ENCODE results near the gene B9D1. TPM values are rescaled to one million over a fixed set of nuclear protein-coding genes. Genes with fewer than 3 reads are reported as not detected.
A peak's percentile ranks its signal among the peaks of the same experiment; 100 is the strongest.

B9D1 gene
- polyA plus RNA-seq, 1 of the 3 experiments (the other 2 are of a cell fraction) = 81.6 TPM

- TF ChIP-seq CTCF (IDR thresholded peaks at IDR 0.05) = peak; percentile 89
Observed at GRCh38 chr17:19362277-19363113, at the start of gene B9D1 (continued).

GRCh38 chr17:19411631-19412030, 49.1 kb upstream of the B9D1 start:
- Histone ChIP-seq H3K36me3 (replicated peaks in 1 of 2; ENCODE audit: control insufficient read depth in 1 of 2, insufficient read depth in 2 of 2, low read length in 1 of 2) (peaks cover 0 to 12% of the 10 kb centered on the region in 2 experiments), H3K27ac (ENCODE audit: low read depth in 2 of 2, low read length in 1 of 2) (peak overlapping the region in 1 of 2 experiments; percentile 86; a peak in 2 of 4 replicates), H3K27me3 (ENCODE audit: insufficient read depth) (no peaks in the 10 kb centered on the region), H3K9me2 (no peaks in the 10 kb centered on the region), H4K20me1 (ENCODE audit: insufficient read depth) (no peaks in the 10 kb centered on the region), H3K79me2 (ENCODE audit: insufficient read depth) (peaks cover 4% of the 10 kb centered on the region; the same call in 1 of the 2 replicates), H3K4me2 (peak overlapping the region; percentile 90), H3K9ac (peak overlapping the region; percentile 59; the same call in 1 of the 2 replicates), H3K4me3 (ENCODE audit: low read depth in 2 of 2, low read length in 1 of 2) (peak overlapping the region; percentile 50 to 78), H3K4me1 (ENCODE audit: control insufficient read depth in 1 of 2, insufficient read depth in 2 of 2, low read depth in 1 of 2, low read length in 1 of 2) (peaks cover 17 to 40% of the 10 kb centered on the region in 2 experiments; a peak in 3 of 4 replicates), H3K9me3 (no peaks in the 10 kb centered on the region), H3F3A (replicated peaks; ENCODE audit: insufficient read depth) (peaks cover 7% of the 10 kb centered on the region), H2AFZ (ENCODE audit: low read depth) (peak overlapping the region; percentile 84; the same call in 1 of the 2 replicates)
- CTCF ChIA-PET = interaction anchor here (1.0 to 7.4 kb wide), 7 partner anchors 12 to 355 kb away, joined by 3 to 79 read pairs (median 5); partner anchors contain the start of gene B9D1
- POLR2A ChIA-PET = interaction anchor here (0.6 to 3.2 kb wide), 6 partner anchors 21 to 47 kb away, joined by 3 to 22 read pairs (median 6); partner anchors contain the start of gene MAPK7
- peak; percentile 73 for DNase-seq
- TF ChIP-seq NRF1 (IDR thresholded peaks at IDR 0.05; ENCODE audit: low read depth, low read length) (no peak), YY1 (IDR thresholded peaks at IDR 0.05; ENCODE audit: low read depth) (0 out of 2 replicates have a peak, but pooled peaks have one; percentile 23), RCOR1 (IDR thresholded peaks at IDR 0.05; ENCODE audit: low read length) (no peak), MAX (IDR thresholded peaks at IDR 0.05; ENCODE audit: low read depth) (no peak)
- WGBS (ENCODE audit: low lambda C conversion rate) = 23% methylated on average over 4 of the region's 9 CpGs

GRCh38 chr17:19410875-19411620, 48.5 kb upstream of the B9D1 start, which contains the start of gene RNF112:
Gene RNF112 (plus strand): TSS chr17:19411232. CDS start chr17:19411409, 177 bp downstream.
- POLR2A ChIA-PET = interaction anchor here (0.6 to 3.2 kb wide), 8 partner anchors 22 to 450 kb away, joined by 3 to 22 read pairs (median 4); partner anchors contain the start of gene MAPK7
- H3K4me1 ChIP-seq (ENCODE audit: control insufficient read depth in 1 of 2, insufficient read depth in 2 of 2, low read depth in 1 of 2, low read length in 1 of 2) = peaks cover 17 to 40% of the 10 kb centered on the region in 2 experiments; a peak in 3 of 4 replicates
- no peak for TF ChIP-seq USF2 (IDR thresholded peaks at IDR 0.05; ENCODE audit: borderline replicate concordance, low read depth, low read length)
- TF ChIP-seq POLR2AphosphoS5 (IDR thresholded peaks at IDR 0.05; ENCODE audit: low read depth, low read length) = no peak
- no peak for TF ChIP-seq EZH2phosphoT487 (IDR thresholded peaks at IDR 0.05; ENCODE audit: borderline replicate concordance, low read depth)
- peak; percentile 87 for TF ChIP-seq GATA2 (CRISPR knock-in tag; IDR thresholded peaks at IDR 0.05)
- peak; percentile 47 for TF ChIP-seq CTCF (IDR thresholded peaks at IDR 0.05)
- no peak for TF ChIP-seq TCF12 (IDR thresholded peaks at IDR 0.05)
- no peak for TF ChIP-seq TAF1 (IDR thresholded peaks at IDR 0.05; ENCODE audit: borderline replicate concordance, low read depth, low read length)
- peak; percentile 48 for TF ChIP-seq NFIC (IDR thresholded peaks at IDR 0.05; ENCODE audit: borderline replicate concordance)
- no peak for TF ChIP-seq RXRA (IDR thresholded peaks at IDR 0.05; ENCODE audit: borderline replicate concordance, low read depth)
- peak; percentile 30; the same call in 1 of the 2 replicates for TF ChIP-seq PBX3 (IDR thresholded peaks at IDR 0.05)
- TF ChIP-seq NRF1 (IDR thresholded peaks at IDR 0.05; ENCODE audit: low read depth, low read length) = no peak

More at GRCh38 chr17:19410875-19411620, 48.5 kb upstream of the B9D1 start, which contains the start of gene RNF112:
- Histone ChIP-seq H3K36me3 (replicated peaks in 1 of 2; ENCODE audit: control insufficient read depth in 1 of 2, insufficient read depth in 2 of 2, low read length in 1 of 2) (peaks cover 0 to 12% of the 10 kb centered on the region in 2 experiments), H3K4me3 (ENCODE audit: low read depth in 2 of 2, low read length in 1 of 2) (peak within 1 kb of the TSS; percentile 50 to 78), H3F3A (replicated peaks; ENCODE audit: insufficient read depth) (peaks cover 7% of the 10 kb centered on the region), H4K20me1 (ENCODE audit: insufficient read depth) (no peaks in the 10 kb centered on the region), H3K27me3 (ENCODE audit: insufficient read depth) (no peaks in the 10 kb centered on the region), H3K27ac (ENCODE audit: low read depth in 2 of 2, low read length in 1 of 2) (peak within 1 kb of the TSS; percentile 53 to 86; a peak in 3 of 4 replicates), H3K9me2 (no peaks in the 10 kb centered on the region), H3K9me3 (no peaks in the 10 kb centered on the region), H3K9ac (peak within 1 kb of the TSS; percentile 59; the same call in 1 of the 2 replicates), H2AFZ (ENCODE audit: low read depth) (peak within 1 kb of the TSS; percentile 84), H3K79me2 (ENCODE audit: insufficient read depth) (peaks cover 4% of the 10 kb centered on the region; the same call in 1 of the 2 replicates), H3K4me2 (peak within 1 kb of the TSS; percentile 90)
- 20% methylated on average over 23 of the region's 23 CpGs for WGBS (ENCODE audit: low lambda C conversion rate)
- CTCF ChIA-PET = interaction anchor here (0.6 to 7.4 kb wide), 14 partner anchors 9 to 355 kb away, joined by 3 to 79 read pairs (median 4); partner anchors contain the start of genes B9D1, MAPK7 and MFAP4
- DNase-seq = peak; percentile 92

Measured in SK-N-SH (cell line).